Glutamatergic neuron (in vitro differentiated cells): Measurements from ENCODE around the gene TMEM82. TPM values are rescaled to one million over a fixed set of nuclear protein-coding genes. Genes with fewer than 3 reads are reported as not detected.

ENCODE experiments used
- DNase-seq: peaks from one replicate; pipeline ENCODE4 v3.0.0; 2022
- H3K27ac Mint-ChIP-seq: one replicate; pipeline ENCODE4 v1.8.0; 2020; ENCODE audit warnings: mild to moderate bottlenecking, mixed read lengths, inconsistent platforms; ENCODE audit not compliant: unreplicated experiment
- H3K27me3 Mint-ChIP-seq: one replicate; pipeline ENCODE4 v1.8.0; 2020; ENCODE audit warnings: mild to moderate bottlenecking, moderate library complexity, mixed read lengths, inconsistent platforms; ENCODE audit not compliant: unreplicated experiment
- H3K36me3 Mint-ChIP-seq: one replicate; pipeline ENCODE4 v1.8.0; 2020; ENCODE audit warnings: mild to moderate bottlenecking, mixed read lengths, inconsistent platforms; ENCODE audit not compliant: unreplicated experiment
- H3K4me1 Mint-ChIP-seq: one replicate; pipeline ENCODE4 v1.8.0; 2020; ENCODE audit warnings: mild to moderate bottlenecking, low read depth, mixed read lengths, inconsistent platforms; ENCODE audit not compliant: unreplicated experiment
- H3K4me3 Mint-ChIP-seq: one replicate; pipeline ENCODE4 v1.8.0; 2020; ENCODE audit warnings: mild to moderate bottlenecking, mixed read lengths, inconsistent platforms; ENCODE audit not compliant: unreplicated experiment
- H3K9me3 Mint-ChIP-seq: one replicate; pipeline ENCODE4 v1.8.0; 2020; ENCODE audit warnings: mild to moderate bottlenecking, moderate library complexity, mixed read lengths, inconsistent platforms; ENCODE audit not compliant: unreplicated experiment
- CTCF ChIP-seq: fragments of 200-600 bp; sonication (generic); IDR thresholded peaks from one replicate; pipeline ENCODE4 v1.5.0; 2021; ENCODE audit not compliant: partially characterized antibody, unreplicated experiment
- total RNA-seq: library from RNA; stranded (reverse); fragmentation: NEBNext Ultra II Directional; extraction: Animal tissue kit (Norgen Biotek cat#: 25700); gene quantifications from one replicate; pipeline ENCODE4 v1.2.1, GENCODE V29; 2021; ENCODE audit not compliant: unreplicated experiment

Gene TMEM82
- total RNA-seq, 1 donor from 2014 or later: not detected

- TF ChIP-seq CTCF: no peak
- Mint-ChIP-seq H3K9me3 (peaks cover 11% of the 10 kb centered on the region), H3K27ac (no peak overlapping the region), H3K27me3 (peaks cover 5% of the 10 kb centered on the region), H3K36me3 (peaks cover 4% of the 10 kb centered on the region), H3K4me3 (no peak overlapping the region), H3K4me1 (peaks cover 21% of the 10 kb centered on the region)
- no peak for DNase-seq
These were observed 14.3 kb upstream of the TMEM82 start for GRCh38 chr1:15727866-15728534.

- peaks cover 6% of the 10 kb centered on the region for H3K9me3 Mint-ChIP-seq
- H3K27ac Mint-ChIP-seq: peak overlapping the region; percentile 17
These were observed 13.2 kb upstream of the TMEM82 start for GRCh38 chr1:15728937-15729657.

GRCh38 chr1:15730423-15730822 lies 11.9 kb upstream of the TMEM82 start:
- Mint-ChIP-seq H3K27ac (no peak overlapping the region), H3K4me3 (no peak overlapping the region), H3K27me3 (peaks cover 5% of the 10 kb centered on the region), H3K9me3 (peaks cover 7% of the 10 kb centered on the region), H3K36me3 (peaks cover 4% of the 10 kb centered on the region), H3K4me1 (peaks cover 24% of the 10 kb centered on the region)
- no peak for TF ChIP-seq CTCF
- no peak for DNase-seq

More at GRCh38 chr1:15728937-15729657, 13.2 kb upstream of the TMEM82 start:
- peaks cover 4% of the 10 kb centered on the region for H3K27me3 Mint-ChIP-seq
- H3K4me1 Mint-ChIP-seq: peaks cover 24% of the 10 kb centered on the region
- H3K4me3 Mint-ChIP-seq: no peak overlapping the region
- peaks cover 4% of the 10 kb centered on the region for H3K36me3 Mint-ChIP-seq
- DNase-seq: no peak
- TF ChIP-seq CTCF: no peak

- peaks cover 2% of the 10 kb centered on the region for H3K36me3 Mint-ChIP-seq
- no peak overlapping the region for H3K27ac Mint-ChIP-seq
These were observed 11.4 kb upstream of the TMEM82 start for GRCh38 chr1:15730936-15731335.

More at GRCh38 chr1:15730936-15731335, 11.4 kb upstream of the TMEM82 start:
- H3K4me1 Mint-ChIP-seq: peaks cover 22% of the 10 kb centered on the region
- TF ChIP-seq CTCF: no peak
- H3K27me3 Mint-ChIP-seq: peaks cover 5% of the 10 kb centered on the region
- H3K4me3 Mint-ChIP-seq: no peak overlapping the region
- DNase-seq: no peak
- peaks cover 7% of the 10 kb centered on the region for H3K9me3 Mint-ChIP-seq
